NCI-H1694 (cell line): Measurements from ENCODE around the gene TMEM141.
"Not testable (repeated sequence)": the region's sequence is repeated elsewhere in the genome, so short reads cannot be mapped to it uniquely, and the experiment has no call there.

Experiments used
- DNase-seq: peaks from one replicate; lab custom pipeline; 2025; lab: John Stamatoyannopoulos, UW

Gene TMEM141

DNA sequence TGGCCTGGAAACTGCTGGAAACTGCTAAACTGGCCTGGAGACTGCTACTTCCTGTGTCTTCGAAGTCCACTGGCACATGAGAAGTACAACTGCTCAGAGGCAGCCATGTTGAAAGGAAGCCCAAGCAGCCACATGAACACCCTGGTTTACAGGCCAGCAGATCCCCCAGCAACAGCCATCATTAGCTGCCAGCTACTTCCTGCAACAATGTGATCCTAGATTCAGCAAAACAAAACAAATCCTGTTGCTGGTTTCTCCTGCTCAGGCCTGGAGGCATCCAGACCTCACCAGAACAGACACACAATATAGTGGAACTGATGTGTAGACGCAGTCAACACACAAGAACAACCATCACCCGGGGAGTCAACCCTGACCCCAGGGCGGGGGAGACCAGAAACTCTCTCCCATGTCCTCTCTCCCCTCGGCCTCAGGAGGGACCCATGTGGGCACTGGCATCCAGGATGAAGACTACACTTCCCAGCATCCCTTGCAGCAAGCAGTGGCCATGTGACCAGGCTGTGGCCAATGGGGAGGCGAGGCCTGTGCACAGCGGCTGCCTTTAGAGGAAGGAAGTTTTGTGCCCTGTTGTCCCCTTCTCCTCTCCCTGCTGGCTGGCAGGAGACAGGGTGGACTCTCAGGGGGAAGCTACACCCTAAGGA lies 17.6 kb upstream of the TMEM141 start:
- peak; percentile 4 for DNase-seq

DNA sequence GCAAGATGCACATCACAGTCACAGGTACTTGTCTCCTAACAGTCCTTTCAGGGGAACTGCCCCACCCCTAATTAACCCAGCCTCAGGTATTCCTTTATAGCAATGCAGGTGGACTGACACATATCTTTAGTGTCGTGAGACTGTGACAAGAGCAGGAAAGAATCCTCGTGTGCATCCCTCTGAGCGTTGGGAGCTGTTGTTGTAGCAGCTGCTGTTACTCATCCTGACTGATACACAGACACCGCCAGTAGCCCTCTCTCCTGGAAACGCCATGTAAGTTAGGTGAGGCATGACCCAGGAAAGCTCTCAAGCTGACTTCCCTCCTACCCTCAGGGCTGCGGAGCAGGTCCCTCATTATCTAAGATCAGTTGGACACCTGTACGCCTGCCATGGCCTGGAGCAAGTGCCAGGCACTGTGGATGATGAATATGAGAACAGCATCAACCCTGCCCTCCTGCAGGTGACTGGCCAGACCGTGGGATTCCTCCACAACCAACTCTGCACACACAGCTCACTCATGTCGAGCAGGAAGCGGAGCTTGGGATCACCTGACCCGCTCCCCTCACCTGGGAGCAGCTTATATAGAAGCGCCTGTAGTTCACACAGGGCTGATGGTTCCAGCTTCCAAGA lies 16.6 kb upstream of the TMEM141 start:
- DNase-seq = no peak

DNA sequence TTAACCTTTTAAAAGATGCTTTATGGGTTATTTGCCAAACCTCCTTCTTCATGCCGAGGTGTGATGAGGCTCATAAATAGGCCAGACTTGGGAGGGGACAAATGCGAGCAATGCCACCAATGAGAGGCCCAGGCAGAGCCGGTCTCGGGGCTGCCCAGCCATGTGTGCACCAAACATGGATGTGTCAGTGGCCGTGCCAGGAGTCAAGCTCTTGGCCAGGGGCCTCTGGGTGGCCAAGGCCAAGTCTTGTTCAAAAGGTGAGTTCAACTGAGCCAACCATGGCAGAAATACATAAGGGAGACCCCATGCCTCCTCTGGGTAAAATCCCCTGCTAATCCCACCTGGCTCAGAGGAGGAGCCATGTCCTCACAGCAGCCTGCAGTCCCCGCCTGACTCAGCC lies 16.0 kb upstream of the TMEM141 start:
- DNase-seq = no peak

DNA sequence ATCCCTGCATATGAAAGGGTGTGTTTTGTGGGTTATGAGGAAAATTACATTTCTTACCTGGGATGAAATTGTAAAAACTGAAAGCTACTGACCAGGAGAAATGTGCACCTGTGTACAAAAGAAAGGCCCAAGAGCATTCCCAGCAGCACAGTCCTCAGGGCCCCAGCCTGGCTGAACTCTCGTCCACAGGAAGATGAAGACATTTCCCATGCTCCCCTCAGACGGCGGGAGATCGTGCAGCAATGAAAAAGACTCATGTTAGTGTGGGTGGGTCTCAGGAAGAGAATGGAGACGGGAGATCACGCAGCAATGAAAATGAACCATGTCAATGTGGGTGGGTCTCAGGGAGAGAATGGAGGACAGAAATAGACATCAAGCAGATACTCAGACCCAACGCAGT lies 14.2 kb upstream of the TMEM141 start:
- no peak for DNase-seq

DNA sequence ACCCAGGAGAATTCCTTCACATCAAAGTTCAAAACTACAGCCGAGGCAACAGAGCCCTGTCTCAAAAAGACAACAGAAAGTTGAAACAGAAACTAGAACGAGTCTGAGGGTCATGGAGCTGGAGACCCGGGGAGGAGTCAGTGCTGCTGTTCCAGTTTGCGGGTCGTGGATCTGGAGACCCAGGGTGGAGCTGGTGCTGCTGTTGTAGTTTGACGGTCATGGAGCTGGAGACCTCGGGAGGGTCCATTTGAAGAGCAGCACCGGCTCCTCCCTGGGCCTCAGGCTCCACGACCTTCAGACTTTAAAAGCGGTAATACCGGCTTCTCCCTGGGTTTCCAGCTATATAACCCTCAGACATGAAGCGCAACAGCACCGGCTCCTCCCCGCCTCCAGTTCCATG lies 13.8 kb upstream of the TMEM141 start:
- no peak for DNase-seq

DNA sequence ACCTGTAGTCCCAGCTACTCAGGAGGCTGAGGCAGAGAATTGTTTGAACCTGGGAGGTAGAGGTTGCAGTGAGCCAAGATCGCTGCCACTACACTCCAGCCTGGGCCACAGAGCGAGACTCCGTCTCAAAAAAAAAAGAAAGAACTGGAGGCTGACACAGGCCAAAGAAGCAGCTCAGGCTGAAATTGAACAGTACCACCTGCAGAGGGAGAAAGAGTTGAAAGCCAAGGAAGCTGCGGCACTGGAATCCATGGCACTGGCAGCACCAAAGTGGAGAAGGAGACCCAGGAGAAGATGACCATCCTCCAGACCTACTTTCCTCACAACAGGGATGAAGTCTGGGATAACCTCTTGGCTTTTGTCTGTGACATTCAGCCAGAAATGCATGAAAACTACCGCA lies 11.3 kb upstream of the TMEM141 start:
- no peak for DNase-seq

DNA sequence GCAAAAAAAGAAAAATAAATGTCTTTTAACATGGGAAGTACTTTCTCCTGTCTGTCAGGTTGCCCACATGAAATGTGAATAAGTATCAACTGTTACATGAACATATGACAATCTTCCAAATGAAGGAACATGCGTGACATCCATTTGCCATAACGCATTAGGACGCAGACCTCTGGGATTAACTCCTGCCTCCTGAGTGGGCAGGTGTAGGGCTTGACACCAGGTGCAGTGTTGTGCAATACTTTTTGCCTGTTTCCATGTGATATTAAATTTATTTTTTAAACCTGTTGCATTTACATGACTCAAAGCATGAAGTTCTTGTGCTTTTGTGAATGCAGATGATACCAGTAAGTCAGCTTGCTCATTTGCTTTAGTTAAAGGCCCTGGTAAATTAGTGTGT lies 8.7 kb upstream of the TMEM141 start:
- DNase-seq = no peak

DNA sequence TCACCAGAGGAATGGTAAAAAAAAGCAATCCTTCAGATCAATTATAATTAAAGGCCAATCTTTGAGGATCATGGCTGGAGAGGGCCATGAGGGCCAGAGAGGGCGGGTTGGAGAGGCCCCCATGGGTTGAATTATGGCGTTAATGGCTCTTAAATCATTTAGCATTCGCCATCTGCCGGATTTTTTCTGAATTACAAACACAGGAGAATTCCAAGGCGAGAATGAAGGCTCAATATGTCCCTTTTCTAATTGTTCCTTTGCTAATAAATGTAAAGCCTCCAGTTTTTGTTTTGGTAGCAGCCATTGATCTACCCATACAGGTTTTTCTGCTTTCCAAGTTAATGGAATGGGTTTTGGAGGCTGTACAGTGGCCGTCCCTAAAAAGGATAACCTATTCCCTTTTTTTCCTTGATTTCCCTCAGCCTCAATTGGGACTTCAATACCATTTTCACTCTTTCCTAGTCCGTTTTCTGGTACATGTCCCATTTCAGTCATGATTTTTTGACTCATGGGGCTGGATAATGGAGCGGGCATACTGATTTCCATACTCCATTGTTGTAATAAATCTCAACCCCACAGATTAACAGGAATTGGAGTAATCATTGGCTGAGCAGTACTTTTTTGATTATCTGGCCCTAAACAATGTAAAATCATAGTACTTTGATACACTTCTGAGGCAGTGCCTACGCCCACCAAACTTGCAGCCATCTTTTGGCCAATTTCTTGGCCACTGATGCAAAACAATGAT lies 6.7 kb upstream of the TMEM141 start:
- peak; percentile 67 for DNase-seq

DNA sequence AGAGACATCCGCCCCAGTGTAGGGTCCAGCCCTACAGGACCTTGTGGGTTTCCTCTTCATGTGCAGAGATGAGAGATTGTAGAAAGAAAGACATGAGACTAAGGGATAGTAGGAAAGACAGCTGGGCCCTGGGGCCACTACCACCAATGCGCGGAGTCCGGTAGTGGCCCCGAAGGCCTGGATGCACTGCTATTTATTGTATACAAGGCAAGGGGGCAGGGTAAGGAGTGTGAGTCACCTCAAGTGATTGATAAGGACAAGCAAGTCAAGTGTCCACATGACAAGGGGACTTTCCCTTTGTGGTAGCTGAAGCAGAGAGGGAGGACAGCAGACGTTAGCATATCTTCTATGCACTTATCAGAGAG lies 6.2 kb upstream of the TMEM141 start:
- DNase-seq = no peak

DNA sequence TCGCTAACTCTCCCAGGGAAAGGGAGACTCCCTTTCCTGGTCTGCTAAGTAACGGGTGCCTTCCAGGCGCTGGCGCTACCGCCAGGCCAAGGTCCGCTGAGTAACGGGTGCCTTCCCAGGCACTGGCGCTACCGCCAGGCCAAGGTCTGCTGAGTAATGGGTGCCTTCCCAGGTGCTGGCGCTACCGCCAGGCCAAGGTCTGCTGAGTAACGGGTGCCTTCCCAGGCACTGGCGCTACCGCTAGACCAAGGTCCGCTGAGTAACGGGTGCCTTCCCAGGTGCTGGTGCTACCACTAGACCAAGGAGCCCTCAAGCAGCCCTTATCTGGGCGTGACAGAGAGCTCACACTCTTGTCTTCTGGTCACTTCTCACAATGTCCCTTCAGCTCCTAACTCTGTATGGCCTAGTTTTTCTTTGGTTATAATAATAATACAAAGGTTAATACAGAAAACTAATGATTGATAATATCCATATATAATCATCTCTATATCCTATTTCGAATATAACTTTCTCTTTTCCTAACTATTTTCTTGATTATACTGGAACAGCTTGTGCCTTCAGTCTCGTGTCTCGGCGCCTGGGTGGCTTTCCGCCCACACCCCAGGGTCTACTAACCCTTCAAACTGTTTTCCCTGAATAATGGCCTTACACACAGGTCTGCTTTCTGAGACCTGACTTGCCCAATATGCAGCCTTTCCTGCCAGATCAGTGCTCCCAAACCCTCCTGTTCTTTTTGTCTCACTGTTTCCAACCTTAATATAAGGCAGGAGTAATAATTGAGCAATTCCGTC lies 5.4 kb upstream of the TMEM141 start:
- not testable (repeated sequence) for DNase-seq

DNA sequence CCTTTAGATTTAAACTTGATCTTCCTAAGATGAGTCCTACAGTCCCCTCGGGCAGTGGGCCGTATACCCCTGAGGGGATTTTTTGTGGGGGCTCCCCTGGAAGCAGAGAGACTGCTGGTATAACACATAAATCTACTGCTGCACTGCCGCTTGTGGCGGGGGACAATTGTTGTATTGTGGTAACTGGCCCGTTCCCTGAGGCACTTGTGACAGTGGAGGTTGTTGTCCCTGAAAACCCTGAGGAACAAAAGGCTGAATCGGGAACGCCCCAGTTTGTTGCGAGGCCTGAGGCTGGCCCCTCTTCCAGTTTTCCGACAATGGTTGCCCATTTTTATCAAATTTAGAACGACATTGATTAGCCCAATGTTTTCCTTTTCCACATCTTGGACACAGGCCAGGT lies 4.7 kb upstream of the TMEM141 start:
- DNase-seq = no peak

DNA sequence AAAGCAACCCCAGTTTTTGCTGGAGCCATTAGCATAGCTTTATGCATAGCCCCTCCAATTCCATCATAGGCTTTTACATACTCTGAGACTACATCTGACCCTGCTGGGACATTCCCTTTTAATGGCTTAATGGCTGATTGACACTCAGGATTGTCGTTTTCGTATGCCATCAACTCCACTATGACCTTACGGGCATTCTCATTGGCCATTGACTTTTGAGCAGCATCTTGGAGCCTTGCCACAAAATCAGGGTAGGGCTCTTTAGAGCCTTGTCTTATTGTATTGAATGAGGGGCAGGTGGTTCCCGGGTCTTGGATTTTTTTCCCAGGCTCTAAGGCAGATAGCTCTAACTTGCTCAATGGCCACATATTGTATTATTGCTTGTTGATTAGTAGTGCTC lies 4.2 kb upstream of the TMEM141 start:
- DNase-seq = not testable (repeated sequence)

DNA sequence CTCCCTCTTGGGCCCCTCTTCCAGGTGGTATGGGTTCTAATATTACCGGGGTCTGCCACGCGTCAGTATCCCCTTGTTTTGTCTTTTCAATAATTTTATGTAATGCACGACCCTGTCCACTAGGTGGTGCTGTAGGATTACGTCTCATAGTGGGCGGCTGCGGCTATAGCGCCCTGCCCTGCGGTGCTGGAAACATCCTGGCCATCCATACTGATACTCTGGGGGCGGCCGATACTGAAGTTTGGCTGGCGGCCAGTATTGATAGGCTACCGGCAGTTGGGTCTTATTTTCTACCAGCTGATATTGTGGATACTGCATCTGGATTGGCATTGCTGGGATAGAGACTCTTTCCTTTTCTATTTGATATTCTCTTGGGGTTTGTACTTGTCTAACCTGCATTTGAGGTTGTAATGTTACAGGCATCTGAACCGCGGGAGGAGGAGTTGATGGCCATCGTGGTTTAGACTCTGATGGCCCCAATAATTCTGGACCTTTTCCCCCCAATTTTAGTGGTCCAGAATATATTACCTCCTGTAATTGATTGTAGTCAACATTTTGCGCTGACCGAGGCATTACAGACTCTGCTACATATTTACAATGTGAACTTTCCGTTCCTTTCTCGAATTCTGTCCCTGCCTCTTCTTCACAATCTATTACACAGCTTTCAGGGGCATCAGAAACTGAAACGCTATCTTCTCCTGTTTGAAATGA lies 3.3 kb upstream of the TMEM141 start:
- DNase-seq = peak; percentile 69

DNA sequence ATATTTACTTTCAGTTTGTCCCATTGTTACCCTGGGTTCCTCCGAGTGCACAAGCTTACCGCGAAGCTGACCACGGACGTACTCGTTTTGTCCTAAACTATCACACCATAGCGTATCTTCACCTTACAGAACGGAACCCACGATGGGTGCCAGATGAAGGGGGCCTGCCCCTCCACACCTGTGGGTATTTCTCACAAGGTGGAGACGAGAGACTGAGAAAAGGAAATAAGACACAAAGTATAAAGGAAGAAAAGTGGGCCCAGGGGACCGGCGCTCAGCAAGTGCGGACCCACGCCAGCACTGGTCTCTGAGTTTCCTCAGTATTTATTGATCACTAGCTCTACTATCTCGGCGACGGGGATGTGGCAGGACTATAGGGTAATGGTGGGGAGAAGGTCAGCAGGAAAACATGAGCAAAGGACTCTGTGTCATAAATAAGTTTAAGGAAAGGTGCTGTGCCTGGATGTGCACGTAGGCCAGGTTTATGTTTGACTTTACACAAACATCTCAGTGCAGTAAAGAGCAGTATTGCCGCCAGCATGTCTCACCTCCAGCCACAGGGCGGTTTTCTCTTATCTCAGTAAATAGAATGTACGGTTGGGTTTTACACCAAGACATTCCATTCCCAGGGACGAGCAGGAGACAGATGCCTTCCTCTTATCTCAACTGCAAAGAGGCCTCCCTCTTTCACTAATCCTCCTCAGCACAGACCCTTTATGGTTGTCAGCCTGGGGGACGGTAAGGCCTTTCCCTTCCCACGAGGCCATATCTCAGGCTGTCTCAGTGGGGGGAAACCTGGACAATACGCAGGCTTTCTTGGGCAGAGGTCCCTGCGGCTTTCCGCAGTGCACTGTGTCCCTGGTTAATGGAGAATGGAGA lies 2.3 kb upstream of the TMEM141 start:
- DNase-seq = not testable (repeated sequence)

DNA sequence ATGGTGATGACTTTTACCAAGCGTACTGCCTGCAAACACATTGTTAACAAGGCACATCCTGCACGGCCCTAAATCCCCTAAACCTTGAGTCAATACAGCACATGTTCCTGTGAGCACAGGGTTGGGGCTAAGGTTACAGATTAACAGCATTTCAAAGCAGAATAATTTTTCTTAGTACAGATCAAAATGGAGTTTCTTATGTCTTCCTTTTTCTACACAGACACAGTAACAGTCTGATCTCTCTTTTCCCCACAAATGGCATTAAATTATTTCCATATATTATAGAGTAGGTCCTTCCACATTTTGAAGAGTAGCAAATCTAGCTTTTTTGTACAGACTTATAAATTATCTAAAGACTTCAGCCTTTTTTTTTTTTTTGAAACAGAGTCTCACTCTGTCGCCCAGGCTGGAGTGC lies 1.6 kb upstream of the TMEM141 start:
- DNase-seq = no peak

DNA sequence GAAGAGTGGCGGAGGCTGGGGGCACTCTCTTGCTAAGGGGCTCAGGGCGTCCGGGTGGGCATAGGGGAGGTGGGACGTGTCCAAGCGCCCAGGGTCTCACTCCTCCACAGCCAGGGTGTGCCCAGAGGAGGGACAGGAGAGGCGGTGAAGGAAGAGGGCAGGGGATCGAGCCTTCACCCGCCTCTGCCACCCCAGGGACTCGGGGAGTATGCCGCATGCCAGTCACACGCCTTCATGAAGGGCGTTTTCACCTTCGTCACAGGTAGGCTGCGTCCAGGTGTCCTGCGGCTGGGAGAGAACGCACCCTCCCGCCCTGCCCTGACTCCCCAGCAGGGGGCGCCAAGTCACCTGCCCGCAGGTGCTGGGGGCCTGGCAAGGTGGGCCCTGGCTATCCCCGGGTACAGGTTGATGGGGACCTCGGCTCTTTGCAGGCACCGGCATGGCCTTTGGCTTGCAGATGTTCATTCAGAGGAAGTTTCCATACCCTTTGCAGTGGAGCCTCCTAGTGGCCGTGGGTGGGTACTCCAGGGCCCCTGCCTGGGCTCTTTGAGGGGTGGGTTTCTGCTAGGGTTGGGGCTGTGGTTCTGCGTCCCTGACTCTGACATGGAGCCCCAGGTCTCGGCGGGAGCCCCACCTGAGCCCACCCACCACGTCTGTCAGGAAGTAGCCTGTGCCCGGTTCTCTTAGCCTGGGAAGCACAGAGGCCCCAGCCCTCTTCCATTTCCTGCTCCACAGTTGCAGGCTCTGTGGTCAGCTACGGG lies 552 bp downstream of the TMEM141 start:
- DNase-seq = peak; percentile 26

DNA sequence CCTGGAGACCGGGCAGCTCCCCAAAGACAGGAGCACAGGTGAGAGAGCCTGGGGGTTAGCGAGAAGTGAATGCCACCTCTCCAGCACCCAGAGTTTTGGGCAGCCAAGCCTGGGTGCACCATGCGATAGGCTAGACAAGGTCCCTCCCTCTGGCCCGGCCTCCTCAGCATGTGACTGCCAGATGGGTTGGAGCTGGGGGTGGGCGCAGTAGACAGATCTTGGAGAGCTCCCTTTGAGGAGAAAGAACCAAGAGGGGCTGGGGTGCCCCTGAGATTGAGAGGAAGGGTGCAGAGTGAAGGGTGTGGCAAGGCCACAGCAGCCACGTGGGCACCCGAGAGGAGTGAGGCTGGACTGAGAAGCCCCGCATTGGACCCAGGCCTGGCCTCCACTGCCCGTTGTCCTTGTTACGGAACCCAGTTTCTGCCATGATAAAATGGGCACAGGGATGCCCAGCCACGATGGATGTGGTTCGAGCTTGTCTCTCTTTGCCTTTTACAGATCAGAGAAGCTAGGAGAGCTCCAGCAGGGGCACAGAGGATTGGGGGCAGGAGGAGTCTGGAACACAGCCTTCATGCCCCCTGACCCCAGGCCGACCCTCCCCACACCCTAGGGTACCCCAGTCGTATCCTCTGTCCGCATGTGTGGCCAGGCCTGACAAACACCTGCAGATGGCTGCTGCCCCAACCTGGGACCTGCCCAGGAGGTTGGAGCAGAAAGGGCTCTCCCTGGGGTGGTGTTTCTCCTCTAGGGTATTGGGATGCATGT lies 1.4 kb downstream of the TMEM141 start:
- no peak for DNase-seq

DNA sequence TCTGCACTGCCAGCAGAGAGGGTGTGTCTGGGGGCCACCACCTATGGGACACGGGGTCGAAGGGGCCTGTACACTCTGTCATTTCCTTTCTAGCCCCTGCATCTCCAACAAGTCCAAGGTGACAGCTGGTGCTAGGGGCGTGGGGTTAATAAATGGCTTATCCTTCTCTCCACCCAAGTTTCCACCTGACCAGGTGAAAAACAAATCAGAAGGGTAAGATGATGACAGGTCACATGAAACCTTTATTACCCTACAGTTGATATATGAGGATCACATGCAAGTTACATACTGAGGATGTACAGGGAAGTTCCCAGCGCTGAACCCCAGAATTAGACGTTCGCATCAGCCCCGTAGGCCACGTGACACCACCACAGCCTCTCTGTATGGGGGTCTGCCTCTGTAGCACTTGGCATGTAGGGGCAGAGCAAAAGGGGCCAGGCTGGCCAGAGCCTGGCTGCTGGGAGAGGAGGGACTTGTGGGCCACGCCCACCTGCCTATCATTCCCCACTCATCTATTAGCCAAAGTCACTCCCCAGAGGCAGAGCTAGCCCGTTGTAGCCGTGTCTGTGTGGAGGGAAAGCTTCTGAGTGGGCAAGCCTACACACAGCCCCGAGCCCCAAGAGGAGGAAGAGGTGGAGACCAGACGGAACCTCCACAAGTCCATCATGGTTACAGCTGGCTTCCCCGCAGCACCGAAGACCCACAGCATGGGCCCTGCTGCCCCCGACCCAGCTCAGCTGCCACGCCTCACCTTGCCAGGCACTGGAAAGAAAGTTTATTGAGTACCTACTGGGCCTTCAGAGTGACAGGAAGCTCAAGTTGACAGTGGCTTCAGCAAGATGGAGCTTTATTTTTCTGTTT lies 2.2 kb downstream of the TMEM141 start:
- DNase-seq = no peak
